SK-N-MC (cell line): ENCODE data around the gene LONP2.

ENCODE experiments used
- EZH2 ChIP-seq: fragments of 200-600 bp; sonication (generic); IDR thresholded peaks from one replicate; pipeline ENCODE4 v1.6.1; 2017; ENCODE audit warnings: antibody characterized with exemption
- FOXP2 ChIP-seq: optimal IDR thresholded peaks from 2 replicates; pipeline ENCODE3; 2011; ENCODE audit warnings: mild to moderate bottlenecking, moderate library complexity; ENCODE audit not compliant: insufficient read depth; ENCODE audit errors: extremely low read length, control extremely low read depth
- POLR2AphosphoS5 ChIP-seq: IDR thresholded peaks from 2 replicates; pipeline ENCODE4 v1.6.1; 2012; ENCODE audit warnings: mild to moderate bottlenecking, low read depth, low read length, borderline replicate concordance

DNA sequence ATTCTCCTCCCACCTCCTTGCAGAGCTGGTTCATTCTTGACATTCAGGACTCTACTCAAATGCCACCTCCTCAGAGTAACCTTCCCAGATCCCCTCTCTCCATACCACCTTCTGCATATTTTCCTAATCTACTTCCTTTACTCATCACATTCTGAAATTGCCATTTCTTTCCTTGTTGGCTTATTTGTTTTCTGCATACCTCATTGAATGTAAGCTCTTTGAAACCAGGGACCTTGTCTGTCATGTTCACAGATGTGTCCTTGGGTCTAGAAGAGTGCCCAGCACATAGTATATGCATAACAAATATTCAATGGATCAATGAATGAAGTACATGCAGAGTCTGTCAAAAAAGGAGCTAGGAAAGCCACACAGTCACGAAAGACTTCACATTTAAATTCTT lies 7.8 kb upstream of the LONP2 start:
- TF ChIP-seq POLR2AphosphoS5 (no peak), EZH2 (no peak), FOXP2 (no peak)
